PC-9 (cell line): ENCODE results near the gene GBGT1. TPM values are rescaled to one million over a fixed set of nuclear protein-coding genes. Genes with fewer than 3 reads are reported as not detected.

Experiments used
- BruUV-seq: library from RNA; stranded (reverse); fragments of 400-500 nt; replicated peaks from 2 replicates; lab custom pipeline; 2021; lab: Mats Ljungman, UMichigan
- CTCF ChIA-PET: fragments of 300-600 bp; sonication (Branson Sonifier 250); formaldehyde crosslinking; loops from one replicate; lab custom pipeline; 2022; ENCODE audit warnings: antibody characterized with exemption; lab: Charles Lee
- POLR2A ChIA-PET: fragments of 300-600 bp; sonication (Branson Sonifier 250); formaldehyde crosslinking; loops from one replicate; lab custom pipeline; 2022; ENCODE audit warnings: antibody characterized with exemption; ENCODE audit not compliant: unreplicated experiment; lab: Charles Lee
- DNase-seq, 2 experiments: peaks; one replicate each; pipeline versions ENCODE4 v3.0.0 to v3.0.0-alpha.2; 2015 to 2022; ENCODE audit warnings: mixed read lengths in 1 of 2
- H2AFZ ChIP-seq: fragments of 200-600 bp; sonication (generic); 2 replicates; pipeline ENCODE4 v1.8.1; 2017; ENCODE audit warnings: antibody characterized with exemption
- H3F3A ChIP-seq: fragments of 200-600 bp; sonication (generic); 2 replicates; pipeline ENCODE4 v1.8.1; 2017; ENCODE audit warnings: antibody characterized with exemption, mild to moderate bottlenecking, low read depth; ENCODE audit not compliant: insufficient read depth
- H3K27ac ChIP-seq: fragments of 200-600 bp; sonication (generic); 2 replicates; pipeline ENCODE4 v1.6.1; 2016; ENCODE audit warnings: mixed run types
- H3K27me3 ChIP-seq: fragments of 200-600 bp; sonication (generic); 2 replicates; pipeline ENCODE4 v1.6.1; 2016; ENCODE audit warnings: low read depth, mixed run types; ENCODE audit not compliant: insufficient read depth
- H3K36me3 ChIP-seq: fragments of 200-600 bp; sonication (generic); 2 replicates; pipeline ENCODE4 v1.6.1; 2016; ENCODE audit warnings: low read depth, mixed run types
- H3K4me1 ChIP-seq: fragments of 200-600 bp; sonication (generic); replicated peaks from 2 replicates; pipeline ENCODE4 v1.6.1; 2016; ENCODE audit warnings: mixed run types; ENCODE audit not compliant: insufficient read depth
- H3K4me2 ChIP-seq: fragments of 200-600 bp; sonication (generic); 2 replicates; pipeline ENCODE4 v1.6.1; 2017; ENCODE audit warnings: mixed run types
- H3K4me3 ChIP-seq: fragments of 200-600 bp; sonication (generic); 2 replicates; pipeline ENCODE4 v1.6.1; 2016; ENCODE audit warnings: mixed run types
- H3K79me2 ChIP-seq: fragments of 200-600 bp; sonication (generic); 2 replicates; pipeline ENCODE4 v1.6.1; 2017; ENCODE audit warnings: low read depth, mixed run types
- H3K9me2 ChIP-seq: fragments of 200-600 bp; sonication (generic); 2 replicates; pipeline ENCODE4 v1.8.1; 2017; ENCODE audit warnings: mild to moderate bottlenecking; ENCODE audit not compliant: insufficient read depth
- H3K9me3 ChIP-seq: fragments of 200-600 bp; sonication (generic); 2 replicates; pipeline ENCODE4 v1.8.1; 2016; ENCODE audit warnings: low read depth; ENCODE audit not compliant: insufficient read depth
- H4K20me1 ChIP-seq: fragments of 200-600 bp; sonication (generic); 2 replicates; pipeline ENCODE4 v1.8.1; 2017; ENCODE audit not compliant: insufficient read depth
- CTCF ChIP-seq: fragments of 200-600 bp; sonication (generic); conservative IDR thresholded peaks from 2 replicates; pipeline ENCODE4 v1.6.1; 2017; ENCODE audit warnings: mixed run types, antibody characterized with exemption, mild to moderate bottlenecking, moderate library complexity
- EZH2 ChIP-seq: fragments of 200-600 bp; sonication (generic); IDR thresholded peaks from 2 replicates; pipeline ENCODE4 v1.8.0; 2017; ENCODE audit warnings: antibody characterized with exemption, low read depth
- intact Hi-C: fragments of 100-400 bp; cut with micrococcal nuclease; formaldehyde crosslinking; loops from one replicate; pipeline ENCODE4 v1.10.0; 2022; ENCODE audit not compliant: unreplicated experiment
- total RNA-seq: library from RNA; stranded (reverse); gene quantifications from 2 replicates; pipeline ENCODE4 v1.2.3, GENCODE V29; 2021

GBGT1 gene
- total RNA-seq, 1 experiment from 2014 or later: 1.2 TPM

GRCh38 chr9:133109931-133110650, 53.6 kb downstream of the GBGT1 start:
- Histone ChIP-seq H3K27ac (no peak overlapping the region), H3K36me3 (no peaks in the 10 kb centered on the region), H2AFZ (no peak overlapping the region), H3K4me1 (peaks cover 10% of the 10 kb centered on the region), H4K20me1 (peaks cover 25% of the 10 kb centered on the region), H3K9me2 (no peaks in the 10 kb centered on the region), H3K9me3 (no peaks in the 10 kb centered on the region), H3K4me2 (no peak overlapping the region), H3F3A (peaks cover 9% of the 10 kb centered on the region; the same call in 1 of the 2 replicates), H3K4me3 (no peak overlapping the region), H3K79me2 (no peaks in the 10 kb centered on the region), H3K27me3 (no peaks in the 10 kb centered on the region)
- no TSS peak for BruUV-seq
- intact Hi-C loops: no loop called here
- POLR2A ChIA-PET: no interaction called here
- TF ChIP-seq EZH2: no peak
- DNase-seq: no peak
- CTCF ChIA-PET: no interaction called here

- Histone ChIP-seq H3K9me2 (no peaks in the 10 kb centered on the region), H3K9me3 (no peaks in the 10 kb centered on the region), H3K36me3 (no peaks in the 10 kb centered on the region), H3K4me3 (no peak overlapping the region), H3K79me2 (no peaks in the 10 kb centered on the region), H3F3A (peaks cover under 1% of the 10 kb centered on the region; the same call in 1 of the 2 replicates), H4K20me1 (peaks cover 15% of the 10 kb centered on the region), H2AFZ (no peak overlapping the region), H3K4me1 (peaks cover 2% of the 10 kb centered on the region), H3K4me2 (no peak overlapping the region), H3K27ac (no peak overlapping the region), H3K27me3 (no peaks in the 10 kb centered on the region)
- POLR2A ChIA-PET: no interaction called here
- BruUV-seq: no TSS peak
- DNase-seq: no peak
- TF ChIP-seq EZH2 (no peak), CTCF (no peak)
- CTCF ChIA-PET: interaction anchor here (0.6 kb wide), 1 partner anchor 31 kb away, joined by 11 read pairs; no protein-coding TSS in a partner anchor
- intact Hi-C loops: no loop called here
Measured at GRCh38 chr9:133108794-133109641, 54.7 kb downstream of the GBGT1 start.

GRCh38 chr9:133107961-133108793, 55.5 kb downstream of the GBGT1 start:
- Histone ChIP-seq H3K27ac (no peak overlapping the region), H4K20me1 (peaks cover 6% of the 10 kb centered on the region; the same call in 1 of the 2 replicates), H3K79me2 (no peaks in the 10 kb centered on the region), H3K36me3 (no peaks in the 10 kb centered on the region), H3F3A (no peaks in the 10 kb centered on the region), H3K4me1 (peaks cover 9% of the 10 kb centered on the region), H3K9me3 (no peaks in the 10 kb centered on the region), H3K27me3 (no peaks in the 10 kb centered on the region), H3K4me3 (no peak overlapping the region), H2AFZ (no peak overlapping the region), H3K9me2 (no peaks in the 10 kb centered on the region), H3K4me2 (no peak overlapping the region)
- CTCF ChIA-PET: interaction anchor here (0.6 kb wide), 1 partner anchor 32 kb away, joined by 11 read pairs; no protein-coding TSS in a partner anchor
- TF ChIP-seq EZH2 (no peak), CTCF (no peak)
- no TSS peak for BruUV-seq
- POLR2A ChIA-PET: interaction anchor here (0.6 kb wide), 1 partner anchor 144 kb away, joined by 5 read pairs; no protein-coding TSS in a partner anchor
- intact Hi-C loops: no loop called here
- DNase-seq: no peak
